Measurements from ENCODE around the gene RGS6.

- no peak for TF ChIP-seq ZNF274 (IDR thresholded peaks at IDR 0.05; ENCODE audit: low read depth, low read length)
- TF ChIP-seq SUZ12 (IDR thresholded peaks at IDR 0.05; ENCODE audit: extremely low read depth, insufficient read depth, insufficient read length): no peak
Observed at GRCh38 chr14:72605096-72605920, 673.1 kb downstream of the RGS6 start.
